K562 (cell line): ENCODE results near the gene B9D2. TPM values are rescaled to one million over a fixed set of nuclear protein-coding genes. Genes with fewer than 3 reads are reported as not detected.

Experiments used
- CCAR2 ChIP-seq: fragments of 200-400 bp; formaldehyde crosslinking; IDR thresholded peaks from 2 replicates; pipeline ENCODE4 v1.6.1; 2017; ENCODE audit warnings: mild to moderate bottlenecking, low read depth, low read length
- L3MBTL2 ChIP-seq: fragments of 450-650 bp; IDR thresholded peaks from 2 replicates; pipeline ENCODE4 v1.6.1; 2016; ENCODE audit warnings: mild to moderate bottlenecking, moderate library complexity
- NFE2 ChIP-seq: IDR thresholded peaks from 2 replicates; pipeline ENCODE4 v1.6.1; 2014; ENCODE audit warnings: antibody characterized with exemption, low read depth
- RBFOX2 ChIP-seq: fragments of 200-400 bp; formaldehyde crosslinking; IDR thresholded peaks from 2 replicates; pipeline ENCODE4 v1.6.1; 2017; ENCODE audit warnings: low read depth, mild to moderate bottlenecking, low read length, moderate library complexity
- SIN3A ChIP-seq, 2 experiments: fragments of 150-350 bp in 1 of 2; IDR thresholded peaks; 2 replicates each; pipeline ENCODE4 v1.6.1; 2011 to 2016; ENCODE audit warnings: borderline replicate concordance in 2 of 2, low read depth in 2 of 2, low read length in 2 of 2, mild to moderate bottlenecking in 2 of 2, moderate library complexity in 2 of 2; ENCODE audit not compliant: control insufficient read depth in 1 of 2
- SMARCE1 ChIP-seq: fragments of 450-650 bp; IDR thresholded peaks from 2 replicates; pipeline ENCODE4 v1.7.1; 2016; ENCODE audit warnings: mild to moderate bottlenecking
- ZZZ3 ChIP-seq: fragments of 450-650 bp; IDR thresholded peaks from 2 replicates; pipeline ENCODE4 v1.6.1; 2016; ENCODE audit warnings: antibody characterized with exemption, mild to moderate bottlenecking, moderate library complexity
- polyA plus RNA-seq, 8 experiments: library from polyadenylated mRNA; depleted of rRNA in 4 of 8; stranded (reverse) in 5 of 8; unstranded in 3 of 8; fragments of >200 nt; fragmentation: Nextera tagmentation in 2 of 8; fragmentation: Illumina TruSeq in 1 of 8; extraction: Ambion mirVana in 2 of 8; extraction: Trizol in 1 of 8; gene quantifications; 2 replicates each; pipeline versions ENCODE4 v1.2.1 to v1.2.3, GENCODE V29; 2011 to 2014; ENCODE audit warnings: inconsistent platforms in 1 of 8, missing spikeins in 1 of 8
- total RNA-seq, 7 experiments: library from RNA; depleted of rRNA in 6 of 7; stranded (reverse); fragments of >200 nt in 6 of 7; fragmentation: Illumina TruSeq in 2 of 7; extraction: Trizol in 2 of 7; gene quantifications; 2 replicates each; pipeline versions ENCODE4 v1.2.1 to v1.2.3, GENCODE V29; 2011 to 2021; ENCODE audit warnings: low replicate concordance in 1 of 7
- TF ChIP-seq, protein P1 (sequence below): fragments of 250-450 bp; sonication (Bioruptor Pico); IDR thresholded peaks from 2 replicates; pipeline ENCODE4 v1.4.0; 2020
- TF ChIP-seq, protein P2 (sequence below): sonication (generic); formaldehyde crosslinking; IDR thresholded peaks from 2 replicates; pipeline ENCODE4 v1.5.0; 2020; ENCODE audit warnings: missing genetic modification reagents
- TF ChIP-seq, protein P3 (sequence below): sonication (generic); formaldehyde crosslinking; IDR thresholded peaks from 2 replicates; pipeline ENCODE4 v1.8.0; 2022; ENCODE audit warnings: mild to moderate bottlenecking, missing genetic modification reagents

The B9D2 gene
- total and polyA plus RNA-seq, 9 of the 15 experiments (the other 6 are each of a cell fraction or from before 2014, with no cell fraction given), result 0.83 to 6.9 (median 2.8) TPM

DNA sequence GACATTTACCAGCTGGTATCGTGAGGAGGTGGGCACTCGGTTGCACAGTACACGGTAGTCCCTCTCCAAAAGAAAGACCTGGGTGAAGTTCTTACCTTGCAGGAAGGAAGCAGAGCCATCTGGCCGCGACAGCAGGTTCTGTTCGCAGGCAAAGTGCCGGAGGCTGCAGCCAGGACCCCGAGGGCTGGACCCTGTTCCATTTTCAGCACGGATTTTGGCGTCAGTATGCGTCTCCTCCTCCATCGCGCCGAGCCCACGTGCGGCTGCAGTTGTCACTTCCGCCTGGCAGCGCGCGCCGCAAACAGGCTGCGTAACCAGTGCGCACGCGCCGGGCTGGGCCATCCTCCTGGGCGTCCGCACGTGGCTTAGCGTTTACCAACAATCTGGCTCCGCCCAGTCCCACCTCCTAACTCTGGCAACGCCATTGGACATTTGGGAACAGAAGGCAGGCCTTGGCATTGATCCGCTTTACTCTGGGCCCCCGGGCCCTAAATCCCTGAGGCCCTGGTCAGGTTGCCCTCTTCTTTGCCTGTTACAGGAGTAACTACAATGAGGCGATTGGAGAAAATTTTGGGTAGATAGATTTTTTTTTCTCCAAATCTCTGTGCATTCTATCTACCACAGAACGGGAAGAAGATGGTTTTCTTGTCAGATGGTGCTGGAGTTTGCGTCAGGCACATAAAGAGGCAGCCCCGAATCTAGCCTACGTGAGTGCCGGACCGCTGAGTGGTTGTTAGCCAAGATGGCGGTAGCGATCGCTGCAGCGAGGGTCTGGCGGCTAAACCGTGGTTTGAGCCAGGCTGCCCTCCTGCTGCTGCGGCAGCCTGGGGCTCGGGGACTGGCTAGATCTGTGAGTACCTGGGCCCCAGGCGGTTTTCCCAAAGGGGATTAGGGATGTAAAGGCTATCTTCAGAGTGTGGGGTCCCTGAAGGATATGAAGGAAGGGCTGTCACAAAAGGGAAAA is 33.4 kb upstream of the B9D2 start, which contains the start of the genes BCKDHA and EXOSC5 (continued):
- TF ChIP-seq, protein P1, sequence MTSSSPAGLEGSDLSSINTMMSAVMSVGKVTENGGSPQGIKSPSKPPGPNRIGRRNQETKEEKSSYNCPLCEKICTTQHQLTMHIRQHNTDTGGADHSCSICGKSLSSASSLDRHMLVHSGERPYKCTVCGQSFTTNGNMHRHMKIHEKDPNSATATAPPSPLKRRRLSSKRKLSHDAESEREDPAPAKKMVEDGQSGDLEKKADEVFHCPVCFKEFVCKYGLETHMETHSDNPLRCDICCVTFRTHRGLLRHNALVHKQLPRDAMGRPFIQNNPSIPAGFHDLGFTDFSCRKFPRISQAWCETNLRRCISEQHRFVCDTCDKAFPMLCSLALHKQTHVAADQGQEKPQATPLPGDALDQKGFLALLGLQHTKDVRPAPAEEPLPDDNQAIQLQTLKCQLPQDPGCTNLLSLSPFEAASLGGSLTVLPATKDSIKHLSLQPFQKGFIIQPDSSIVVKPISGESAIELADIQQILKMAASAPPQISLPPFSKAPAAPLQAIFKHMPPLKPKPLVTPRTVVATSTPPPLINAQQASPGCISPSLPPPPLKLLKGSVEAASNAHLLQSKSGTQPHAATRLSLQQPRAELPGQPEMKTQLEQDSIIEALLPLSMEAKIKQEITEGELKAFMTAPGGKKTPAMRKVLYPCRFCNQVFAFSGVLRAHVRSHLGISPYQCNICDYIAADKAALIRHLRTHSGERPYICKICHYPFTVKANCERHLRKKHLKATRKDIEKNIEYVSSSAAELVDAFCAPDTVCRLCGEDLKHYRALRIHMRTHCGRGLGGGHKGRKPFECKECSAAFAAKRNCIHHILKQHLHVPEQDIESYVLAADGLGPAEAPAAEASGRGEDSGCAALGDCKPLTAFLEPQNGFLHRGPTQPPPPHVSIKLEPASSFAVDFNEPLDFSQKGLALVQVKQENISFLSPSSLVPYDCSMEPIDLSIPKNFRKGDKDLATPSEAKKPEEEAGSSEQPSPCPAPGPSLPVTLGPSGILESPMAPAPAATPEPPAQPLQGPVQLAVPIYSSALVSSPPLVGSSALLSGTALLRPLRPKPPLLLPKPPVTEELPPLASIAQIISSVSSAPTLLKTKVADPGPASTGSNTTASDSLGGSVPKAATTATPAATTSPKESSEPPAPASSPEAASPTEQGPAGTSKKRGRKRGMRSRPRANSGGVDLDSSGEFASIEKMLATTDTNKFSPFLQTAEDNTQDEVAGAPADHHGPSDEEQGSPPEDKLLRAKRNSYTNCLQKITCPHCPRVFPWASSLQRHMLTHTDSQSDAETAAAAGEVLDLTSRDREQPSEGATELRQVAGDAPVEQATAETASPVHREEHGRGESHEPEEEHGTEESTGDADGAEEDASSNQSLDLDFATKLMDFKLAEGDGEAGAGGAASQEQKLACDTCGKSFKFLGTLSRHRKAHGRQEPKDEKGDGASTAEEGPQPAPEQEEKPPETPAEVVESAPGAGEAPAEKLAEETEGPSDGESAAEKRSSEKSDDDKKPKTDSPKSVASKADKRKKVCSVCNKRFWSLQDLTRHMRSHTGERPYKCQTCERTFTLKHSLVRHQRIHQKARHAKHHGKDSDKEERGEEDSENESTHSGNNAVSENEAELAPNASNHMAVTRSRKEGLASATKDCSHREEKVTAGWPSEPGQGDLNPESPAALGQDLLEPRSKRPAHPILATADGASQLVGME, result no peak
- TF ChIP-seq, protein P2, sequence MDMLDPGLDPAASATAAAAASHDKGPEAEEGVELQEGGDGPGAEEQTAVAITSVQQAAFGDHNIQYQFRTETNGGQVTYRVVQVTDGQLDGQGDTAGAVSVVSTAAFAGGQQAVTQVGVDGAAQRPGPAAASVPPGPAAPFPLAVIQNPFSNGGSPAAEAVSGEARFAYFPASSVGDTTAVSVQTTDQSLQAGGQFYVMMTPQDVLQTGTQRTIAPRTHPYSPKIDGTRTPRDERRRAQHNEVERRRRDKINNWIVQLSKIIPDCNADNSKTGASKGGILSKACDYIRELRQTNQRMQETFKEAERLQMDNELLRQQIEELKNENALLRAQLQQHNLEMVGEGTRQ (CRISPR knock-in tag), result peak; percentile 85
- TF ChIP-seq L3MBTL2 (peak; percentile 97), RBFOX2 (peak; percentile 87), SMARCE1 (0 out of 2 replicates have a peak, but pooled peaks have one; percentile 26), NFE2 (peak; percentile 92), CCAR2 (no peak), SIN3A (IDR thresholded peaks at IDR 0.05; ENCODE audit: borderline replicate concordance in 2 of 2, control insufficient read depth in 1 of 2, low read depth in 2 of 2, low read length in 2 of 2) (peak; percentile 98), ZZZ3 (peak; percentile 60; the same call in 1 of the 2 replicates)
- TF ChIP-seq, protein P3, sequence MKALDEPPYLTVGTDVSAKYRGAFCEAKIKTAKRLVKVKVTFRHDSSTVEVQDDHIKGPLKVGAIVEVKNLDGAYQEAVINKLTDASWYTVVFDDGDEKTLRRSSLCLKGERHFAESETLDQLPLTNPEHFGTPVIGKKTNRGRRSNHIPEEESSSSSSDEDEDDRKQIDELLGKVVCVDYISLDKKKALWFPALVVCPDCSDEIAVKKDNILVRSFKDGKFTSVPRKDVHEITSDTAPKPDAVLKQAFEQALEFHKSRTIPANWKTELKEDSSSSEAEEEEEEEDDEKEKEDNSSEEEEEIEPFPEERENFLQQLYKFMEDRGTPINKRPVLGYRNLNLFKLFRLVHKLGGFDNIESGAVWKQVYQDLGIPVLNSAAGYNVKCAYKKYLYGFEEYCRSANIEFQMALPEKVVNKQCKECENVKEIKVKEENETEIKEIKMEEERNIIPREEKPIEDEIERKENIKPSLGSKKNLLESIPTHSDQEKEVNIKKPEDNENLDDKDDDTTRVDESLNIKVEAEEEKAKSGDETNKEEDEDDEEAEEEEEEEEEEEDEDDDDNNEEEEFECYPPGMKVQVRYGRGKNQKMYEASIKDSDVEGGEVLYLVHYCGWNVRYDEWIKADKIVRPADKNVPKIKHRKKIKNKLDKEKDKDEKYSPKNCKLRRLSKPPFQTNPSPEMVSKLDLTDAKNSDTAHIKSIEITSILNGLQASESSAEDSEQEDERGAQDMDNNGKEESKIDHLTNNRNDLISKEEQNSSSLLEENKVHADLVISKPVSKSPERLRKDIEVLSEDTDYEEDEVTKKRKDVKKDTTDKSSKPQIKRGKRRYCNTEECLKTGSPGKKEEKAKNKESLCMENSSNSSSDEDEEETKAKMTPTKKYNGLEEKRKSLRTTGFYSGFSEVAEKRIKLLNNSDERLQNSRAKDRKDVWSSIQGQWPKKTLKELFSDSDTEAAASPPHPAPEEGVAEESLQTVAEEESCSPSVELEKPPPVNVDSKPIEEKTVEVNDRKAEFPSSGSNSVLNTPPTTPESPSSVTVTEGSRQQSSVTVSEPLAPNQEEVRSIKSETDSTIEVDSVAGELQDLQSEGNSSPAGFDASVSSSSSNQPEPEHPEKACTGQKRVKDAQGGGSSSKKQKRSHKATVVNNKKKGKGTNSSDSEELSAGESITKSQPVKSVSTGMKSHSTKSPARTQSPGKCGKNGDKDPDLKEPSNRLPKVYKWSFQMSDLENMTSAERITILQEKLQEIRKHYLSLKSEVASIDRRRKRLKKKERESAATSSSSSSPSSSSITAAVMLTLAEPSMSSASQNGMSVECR (CRISPR knock-in tag), result peak; percentile 98
